Heart right ventricle (tissue), 16 donors: ENCODE results near the gene ARGLU1. TPM values are rescaled to one million over a fixed set of nuclear protein-coding genes. Genes with fewer than 3 reads are reported as not detected.

Experiments used
- ATAC-seq, 8 donors: fragments of 200-7000 bp; cut with Tn5 transposase; one replicate each; pipeline ENCODE4 v1.9.1; 2020; ENCODE audit warnings: mild to moderate bottlenecking in 8 of 8, moderate library complexity in 8 of 8, moderate number of reproducible peaks in 1 of 8
- DNase-seq, 2 donors: peaks; one replicate each; pipeline ENCODE4 v3.0.0-alpha.2; 2020
- H3K27ac ChIP-seq, 10 donors: fragments of 200-600 bp; sonication (generic) in 2 of 10; one replicate each; pipeline versions ENCODE4 v1.5.0 to v1.8.0; 2020 to 2022; ENCODE audit warnings: mild to moderate bottlenecking in 3 of 10
- H3K27me3 ChIP-seq, 7 donors: fragments of 200-600 bp; one replicate each; pipeline ENCODE4 v1.8.0; 2021 to 2022; ENCODE audit warnings: mild to moderate bottlenecking in 2 of 7
- H3K36me3 ChIP-seq, 9 donors: fragments of 200-600 bp; sonication (generic) in 1 of 9; one replicate each; pipeline versions ENCODE4 v1.5.0 to v1.8.0; 2020 to 2022; ENCODE audit warnings: mild to moderate bottlenecking in 2 of 9
- H3K4me1 ChIP-seq, 9 donors: fragments of 200-600 bp; sonication (generic) in 1 of 9; one replicate each; pipeline versions ENCODE4 v1.5.0 to v1.8.0; 2020 to 2022; ENCODE audit warnings: mild to moderate bottlenecking in 4 of 9
- H3K4me3 ChIP-seq, 10 donors: fragments of 200-600 bp; sonication (generic) in 2 of 10; one replicate each; pipeline versions ENCODE4 v1.5.0 to v1.8.0; 2020 to 2022; ENCODE audit warnings: mild to moderate bottlenecking in 7 of 10, moderate library complexity in 2 of 10
- H3K9me3 ChIP-seq, 11 donors: fragments of 200-600 bp in 10 of 11; sonication (generic) in 2 of 11; one replicate each; pipeline versions ENCODE4 v1.5.0 to v1.8.0; 2013 to 2022; ENCODE audit warnings: mild to moderate bottlenecking in 2 of 11, control low read depth in 1 of 11, moderate library complexity in 1 of 11
- WGBS, 2 donors: extraction: QIAGEN DNeasy Blood & Tissue Kit; methylation state at CpG; one replicate each; pipeline ENCODE4 v1.1.7; 2013; ENCODE audit warnings: inconsistent platforms in 1 of 2; 5-methylcytosine and 5-hydroxymethylcytosine counted together
- intact Hi-C, 10 donors: fragments of 100-400 bp; cut with DNase I; formaldehyde crosslinking; loops; one replicate each; pipeline versions ENCODE4 v1.11.1 to v1.14.2; 2022
- polyA plus RNA-seq, 2 donors: library from polyadenylated mRNA; stranded (reverse); fragments of 200-250 nt; gene quantifications; one replicate each; pipeline ENCODE4 v1.2.3, GENCODE V29; 2013
- total RNA-seq, 10 donors: library from RNA; stranded (reverse); fragmentation: NEBNext Ultra II Directional in 3 of 10; extraction: Animal tissue kit (Norgen Biotek cat#: 25700) in 3 of 10; gene quantifications; one replicate each; pipeline versions ENCODE4 v1.2.1 to v1.2.4, GENCODE V29; 2021 to 2023
- TF ChIP-seq, protein P1 (sequence below), 9 donors: fragments of 200-600 bp; sonication (generic) in 2 of 9; IDR thresholded peaks; one replicate each; pipeline versions ENCODE4 v1.5.0 to v1.8.0; 2021 to 2022; ENCODE audit warnings: antibody characterized with exemption in 9 of 9, mild to moderate bottlenecking in 5 of 9, moderate library complexity in 1 of 9
- donor health status: Arrhythmogenic right ventricular cardiomyopathy.
- donor health status: ischemic (EF 13 %, LVEDD 7.1; RV severe dilation, severe dysfunction).
- donor health status: healthy with polysubstance abuse.
- donor health status: DM: no; HTN: yes; CAD: no.
- donor health status: DM: no; HTN: no; CAD: no.
- donor health status: ischemic (EF 25% LVEDD 6.9; RV normal size, moderate dysfunction).
- donor health status: ischemic (EF 25% LVEDD 5.7; RV mildly dilated, moderate dysfunction).
- donor health status: healthy.
- donor health status: DM: yes; HTN: yes; CAD: no.
- donor health status: Ischemic cardiomyopathy.
- donor health status: ischemic (EF 35%, LVEDD 5.7; RV mildly dilated, moderate dysfunction).
- donor health status: nonischemic (EF 11% LVEDD 7.7; RV severe dilation, severe dysfunction).
- donor health status: DM: yes; HTN: yes; CAD: no.
- donor health status: PGD.
- donor health status: ischemic (EF 29% LVEDD 5.4; RV normal size, mild dysfunction).
- donor health status: nonischemic (EF 23%, LVEDD 6.1; RV moderate dilation, normal function).

ARGLU1 gene
- total and polyA plus RNA-seq, 12 donors: 19.1 to 148 (median 29.6) TPM

DNA sequence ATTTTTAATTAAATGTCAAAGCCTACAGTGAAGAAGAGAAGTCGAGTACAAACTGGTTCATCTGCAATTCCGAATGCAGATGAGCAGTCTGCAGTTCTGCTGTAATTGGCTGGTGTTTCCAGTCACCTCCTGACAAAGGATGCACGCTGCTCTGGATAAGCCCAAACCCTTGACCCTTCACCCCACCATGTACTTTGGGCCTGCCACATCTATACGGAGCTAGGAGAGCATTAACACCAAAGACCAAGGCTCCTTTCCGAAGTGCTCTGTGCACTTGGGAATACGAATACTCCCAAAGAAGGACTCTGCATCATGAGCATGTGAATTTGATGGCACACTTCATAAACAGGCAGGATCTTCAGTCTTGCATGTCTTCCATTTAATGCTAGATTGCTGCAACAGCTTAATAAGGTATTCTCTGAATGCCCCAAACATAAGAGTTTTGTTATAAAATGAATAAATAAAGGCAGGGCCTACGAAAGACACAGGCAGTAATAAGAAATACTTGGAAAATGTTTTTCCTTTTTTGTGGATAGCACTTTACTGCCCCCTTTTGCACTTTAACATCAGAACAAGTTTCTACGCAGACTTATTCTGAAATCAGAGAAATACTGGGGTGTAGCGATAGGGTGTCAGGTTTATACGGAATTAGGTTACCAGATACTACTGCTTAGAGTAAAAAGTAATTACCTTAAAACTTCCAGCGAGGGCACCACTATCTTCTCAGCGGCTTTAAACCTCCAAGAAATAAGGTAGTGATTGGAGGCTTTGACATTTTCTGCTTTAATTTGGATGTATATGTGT is 47.5 kb downstream of the ARGLU1 start:
- ATAC-seq: no peak
- H3K36me3 ChIP-seq: no peaks in the 10 kb centered on the region
- no peak overlapping the region for H3K4me3 ChIP-seq
- TF ChIP-seq, protein P1, sequence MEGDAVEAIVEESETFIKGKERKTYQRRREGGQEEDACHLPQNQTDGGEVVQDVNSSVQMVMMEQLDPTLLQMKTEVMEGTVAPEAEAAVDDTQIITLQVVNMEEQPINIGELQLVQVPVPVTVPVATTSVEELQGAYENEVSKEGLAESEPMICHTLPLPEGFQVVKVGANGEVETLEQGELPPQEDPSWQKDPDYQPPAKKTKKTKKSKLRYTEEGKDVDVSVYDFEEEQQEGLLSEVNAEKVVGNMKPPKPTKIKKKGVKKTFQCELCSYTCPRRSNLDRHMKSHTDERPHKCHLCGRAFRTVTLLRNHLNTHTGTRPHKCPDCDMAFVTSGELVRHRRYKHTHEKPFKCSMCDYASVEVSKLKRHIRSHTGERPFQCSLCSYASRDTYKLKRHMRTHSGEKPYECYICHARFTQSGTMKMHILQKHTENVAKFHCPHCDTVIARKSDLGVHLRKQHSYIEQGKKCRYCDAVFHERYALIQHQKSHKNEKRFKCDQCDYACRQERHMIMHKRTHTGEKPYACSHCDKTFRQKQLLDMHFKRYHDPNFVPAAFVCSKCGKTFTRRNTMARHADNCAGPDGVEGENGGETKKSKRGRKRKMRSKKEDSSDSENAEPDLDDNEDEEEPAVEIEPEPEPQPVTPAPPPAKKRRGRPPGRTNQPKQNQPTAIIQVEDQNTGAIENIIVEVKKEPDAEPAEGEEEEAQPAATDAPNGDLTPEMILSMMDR (IDR thresholded peaks at IDR 0.05): peak; percentile 16 to 68 (median 44)
- peaks cover 0 to 93% (median 33%) of the 10 kb centered on the region in 9 donors for H3K4me1 ChIP-seq
- H3K27ac ChIP-seq: no peak overlapping the region
- intact Hi-C loops: loop anchor here in 3 of 10 donors (5.0 to 10.0 kb wide), 3 partner anchors 436 to 443 kb away; no protein-coding TSS in a partner anchor
- H3K9me3 ChIP-seq: no peaks in the 10 kb centered on the region
- no peak for DNase-seq
- 61 to 74% methylated on average over 12 of the region's 12 CpGs for WGBS, 2 donors
- peaks cover 0 to 3% (median 0%) of the 10 kb centered on the region in 7 donors for H3K27me3 ChIP-seq

DNA sequence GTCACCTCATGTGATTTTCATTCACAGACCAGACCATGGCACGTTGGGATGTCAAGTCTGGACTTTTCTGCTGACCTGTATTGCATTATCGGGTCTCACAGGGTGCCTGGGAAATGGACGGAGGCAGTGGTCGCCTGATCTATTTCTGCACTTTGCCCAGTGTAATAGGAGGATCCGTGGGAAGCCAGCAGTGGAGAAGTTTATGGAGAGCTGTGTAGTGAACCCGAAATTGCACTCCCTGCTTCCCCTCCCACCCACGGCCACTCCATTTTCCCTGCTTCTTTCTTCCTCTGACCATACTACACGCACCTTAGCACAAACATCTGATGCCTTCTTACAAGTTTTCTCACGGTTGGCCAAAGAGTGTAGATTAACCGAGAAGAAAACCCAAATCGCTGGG is 49.4 kb downstream of the ARGLU1 start:
- TF ChIP-seq, protein P1 (IDR thresholded peaks at IDR 0.05): no peak
- no peaks in the 10 kb centered on the region for H3K9me3 ChIP-seq
- DNase-seq (no peak), ATAC-seq (no peak)
- H3K27me3 ChIP-seq: peaks cover 0 to 3% (median 0%) of the 10 kb centered on the region in 7 donors
- no peaks in the 10 kb centered on the region for H3K36me3 ChIP-seq
- WGBS, 2 donors: 84 to 95% methylated on average over 11 of the region's 11 CpGs
- no peak overlapping the region for H3K27ac ChIP-seq
- peaks cover 0 to 88% (median 19%) of the 10 kb centered on the region in 9 donors for H3K4me1 ChIP-seq
- intact Hi-C loops: no loop called here
- H3K4me3 ChIP-seq: peak overlapping the region in 1 of 10 donors; percentile 9

DNA sequence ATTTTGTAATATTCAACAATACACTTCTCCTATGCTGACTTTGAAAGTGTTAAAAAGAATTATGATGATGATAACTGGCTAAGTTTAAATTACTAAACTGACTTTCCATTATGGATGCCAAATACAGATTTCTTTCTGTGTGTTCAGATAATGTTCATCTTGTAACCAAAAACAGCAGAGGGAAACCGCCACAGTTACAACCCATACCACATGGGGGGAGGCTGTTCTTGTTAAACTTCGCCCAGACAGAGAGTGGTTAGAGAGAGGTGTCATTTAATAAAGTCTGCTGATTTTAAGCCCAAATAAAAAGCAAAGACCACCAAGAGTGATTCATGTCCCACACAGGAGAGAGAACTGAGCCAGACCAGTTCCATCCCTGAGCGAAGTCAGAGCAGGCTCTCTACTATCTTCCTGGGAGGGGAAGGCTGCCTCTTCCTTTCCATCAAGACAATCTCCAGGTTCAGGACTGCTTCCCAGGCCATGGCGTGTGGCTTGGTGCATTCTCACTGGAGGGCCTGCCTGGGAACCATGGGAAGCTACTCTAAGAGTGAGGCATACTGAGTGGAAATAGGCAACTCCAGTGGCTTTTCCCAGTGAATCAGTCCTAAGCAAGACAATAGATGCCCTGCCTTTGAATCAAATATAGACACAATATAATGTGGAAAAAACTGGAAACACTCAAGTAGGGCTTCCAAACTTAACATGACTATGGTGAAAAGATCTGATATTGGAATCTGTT is 50.7 kb downstream of the ARGLU1 start:
- TF ChIP-seq, protein P1 (IDR thresholded peaks at IDR 0.05): no peak
- peaks cover 0 to 2% (median 0%) of the 10 kb centered on the region in 9 donors for H3K36me3 ChIP-seq
- peaks cover 0 to 3% (median 0%) of the 10 kb centered on the region in 7 donors for H3K27me3 ChIP-seq
- no peak overlapping the region for H3K27ac ChIP-seq
- no peaks in the 10 kb centered on the region for H3K9me3 ChIP-seq
- 85 to 86% methylated on average over 4 of the region's 4 CpGs for WGBS, 2 donors
- intact Hi-C loops: no loop called here
- H3K4me1 ChIP-seq: peaks cover 0 to 81% (median 9%) of the 10 kb centered on the region in 9 donors
- H3K4me3 ChIP-seq: no peak overlapping the region
- ATAC-seq (peak in 1 of 8 donors; percentile 21), DNase-seq (no peak)

DNA sequence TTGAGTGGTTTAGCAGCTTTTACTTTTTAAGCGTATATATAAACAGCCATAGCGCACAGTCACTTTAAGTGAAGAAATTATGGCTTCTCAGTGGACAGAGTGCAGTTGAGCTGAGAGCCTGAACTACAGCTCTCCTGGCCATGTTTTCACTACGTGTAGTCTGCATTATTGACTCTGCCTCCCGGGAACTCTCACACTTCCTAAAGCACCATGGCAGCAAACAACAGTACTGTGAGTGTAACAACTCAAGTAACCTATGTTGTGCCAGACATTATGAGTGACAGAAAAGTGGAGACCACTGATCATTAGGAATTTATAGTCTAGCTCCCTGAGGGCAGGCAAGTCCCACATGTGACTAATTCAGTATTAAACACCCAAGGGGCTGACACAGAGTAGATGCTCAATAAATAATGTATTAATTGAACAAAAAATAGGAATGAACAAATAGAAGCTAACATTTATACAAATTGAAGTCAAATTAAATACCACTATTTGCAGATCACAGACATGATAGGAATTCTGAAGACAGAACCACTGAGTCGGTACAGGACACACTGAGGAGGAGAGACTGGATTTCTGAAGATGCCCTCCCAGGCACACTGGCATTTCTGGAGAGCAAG is 52.2 kb downstream of the ARGLU1 start:
- DNase-seq: no peak
- intact Hi-C loops: no loop called here
- Histone ChIP-seq H3K4me3 (peak overlapping the region in 2 of 10 donors; percentile 13 to 17), H3K4me1 (peaks cover 0 to 66% (median 9%) of the 10 kb centered on the region in 9 donors), H3K36me3 (peaks cover 0 to 17% (median 0%) of the 10 kb centered on the region in 9 donors), H3K9me3 (no peaks in the 10 kb centered on the region), H3K27me3 (peaks cover 0 to 3% (median 0%) of the 10 kb centered on the region in 7 donors), H3K27ac (peak overlapping the region in 3 of 10 donors; percentile 10 to 41 (median 17))
- TF ChIP-seq, protein P1 (IDR thresholded peaks at IDR 0.05): no peak
- peak in 1 of 8 donors; percentile 31 for ATAC-seq
- 76 to 79% methylated on average over 5 of the region's 5 CpGs for WGBS, 2 donors
